ENCODE measurements around the gene MMP28. TPM values are rescaled to one million over a fixed set of nuclear protein-coding genes. Genes with fewer than 3 reads are reported as not detected.
"Not testable (repeated sequence)": the region's sequence is repeated elsewhere in the genome, so short reads cannot be mapped to it uniquely, and the experiment has no call there.

MMP28 gene
- total RNA-seq, 4 donors from 2014 or later, result 29.1 to 61.0 (median 35.2) TPM

DNA sequence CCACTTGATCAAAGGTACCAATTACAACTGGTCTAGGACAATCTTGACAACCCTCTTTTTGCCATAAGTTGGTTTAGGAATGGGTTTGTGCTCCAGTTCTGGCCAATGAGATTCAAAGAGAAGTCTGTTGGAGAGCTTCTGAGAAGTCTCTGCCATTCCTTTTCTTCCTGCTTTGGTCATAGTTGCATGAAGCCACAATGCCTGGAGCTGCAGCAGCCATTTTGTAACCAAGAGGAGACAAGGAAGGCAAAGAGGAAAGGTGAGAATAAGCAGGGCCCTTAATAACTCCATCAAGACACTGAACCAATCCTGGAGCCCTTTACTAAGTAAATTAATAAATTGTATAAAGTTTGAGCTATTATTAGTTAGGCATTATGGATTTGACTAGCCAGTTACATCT is 38.2 kb downstream of the MMP28 start:
- Histone ChIP-seq H3K27me3 (peaks cover 0 to 18% (median 0%) of the 10 kb centered on the region in 4 donors), H3K4me3 (no peak overlapping the region), H3K36me3 (no peaks in the 10 kb centered on the region), H3K4me1 (peaks cover 0 to 10% (median 8%) of the 10 kb centered on the region in 3 donors), H3K27ac (no peak overlapping the region), H3K9me3 (no peaks in the 10 kb centered on the region)
- no peak for DNase-seq
- TF ChIP-seq POLR2A (IDR thresholded peaks at IDR 0.05), result no peak
- TF ChIP-seq CTCF (IDR thresholded peaks at IDR 0.05), result no peak
- intact Hi-C loops (cut with DNase I), result no loop called here

DNA sequence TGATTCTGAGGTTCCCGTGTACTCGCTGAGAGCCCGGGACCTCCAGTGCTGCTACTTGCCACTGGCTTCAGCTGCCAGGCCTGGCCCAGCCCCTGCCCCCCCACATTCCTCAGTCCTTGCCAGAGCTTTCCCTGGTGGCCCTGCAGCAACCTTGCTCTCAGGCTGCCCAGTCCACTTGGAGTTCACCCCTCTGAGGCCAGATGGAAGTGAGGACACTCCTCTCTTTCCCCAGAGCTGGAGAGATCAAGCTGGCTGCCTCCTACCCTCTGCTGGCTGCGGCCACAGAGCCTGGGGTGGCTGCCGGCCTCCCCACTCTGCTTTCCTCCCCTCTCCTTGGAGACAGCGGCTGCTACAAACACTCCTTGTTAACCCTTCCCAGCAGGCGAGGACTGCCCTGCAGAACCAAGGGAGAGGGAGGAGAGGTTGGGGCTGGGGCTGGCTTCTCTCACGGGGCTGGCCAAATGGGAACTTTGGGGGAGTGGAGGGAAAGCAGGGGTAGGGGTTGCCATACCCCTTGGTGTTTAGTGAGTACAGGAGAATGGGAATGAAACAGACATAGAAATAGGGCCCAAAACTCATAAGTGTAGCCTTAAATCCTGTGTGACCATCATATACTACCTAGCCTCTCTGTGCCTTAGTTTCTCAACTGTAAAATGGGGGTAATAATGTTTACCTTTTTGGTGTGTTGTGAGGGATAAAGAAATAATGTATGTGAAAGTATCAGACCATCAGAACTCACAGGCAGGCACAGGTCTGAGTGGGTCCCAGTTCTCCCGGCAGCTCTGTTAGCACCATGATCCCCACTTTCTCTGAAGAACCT is 42.3 kb downstream of the MMP28 start, which contains the start of gene GAS2L2:
Gene GAS2L2 (minus strand): TSS at position 295 of the 820 bp plus-strand sequence. CDS start 389 bp downstream, outside the sequence.
- TF ChIP-seq CTCF (IDR thresholded peaks at IDR 0.05) (no peak), POLR2A (IDR thresholded peaks at IDR 0.05) (no peak)
- no peak within 1 kb of the TSS for H3K27ac ChIP-seq
- peaks cover 8 to 39% (median 12%) of the 10 kb centered on the region in 3 donors for H3K4me1 ChIP-seq
- H3K4me3 ChIP-seq, result no peak within 1 kb of the TSS
- H3K27me3 ChIP-seq, result peaks cover 0 to 58% (median 2%) of the 10 kb centered on the region in 4 donors
- no peaks in the 10 kb centered on the region for H3K36me3 ChIP-seq
- 41 to 57% methylated on average over 4 to 5 of the region's 9 CpGs for WGBS, 2 donors
- DNase-seq, result no peak
- no peaks in the 10 kb centered on the region for H3K9me3 ChIP-seq
- intact Hi-C loops (cut with DNase I), result no loop called here

GRCh38 chr17:35752471-35752870 is 43.0 kb downstream of the MMP28 start:
- peaks cover 13 to 46% (median 16%) of the 10 kb centered on the region in 3 donors for H3K4me1 ChIP-seq
- no peak overlapping the region for H3K4me3 ChIP-seq
- H3K27ac ChIP-seq, result no peak overlapping the region
- no peak for TF ChIP-seq POLR2A (IDR thresholded peaks at IDR 0.05)
- TF ChIP-seq CTCF (IDR thresholded peaks at IDR 0.05), result no peak
- WGBS, 2 donors, result 24 to 69% methylated on average over 3 of the region's 16 CpGs
- intact Hi-C loops (cut with DNase I), result no loop called here
- H3K9me3 ChIP-seq, result no peaks in the 10 kb centered on the region
- H3K27me3 ChIP-seq, result peaks cover 0 to 65% (median 2%) of the 10 kb centered on the region in 4 donors
- DNase-seq, result no peak
- H3K36me3 ChIP-seq, result no peaks in the 10 kb centered on the region

- 74 to 87% methylated on average over 3 to 4 of the region's 4 CpGs for WGBS, 2 donors
- H3K36me3 ChIP-seq; H3K4me3 ChIP-seq; intact Hi-C loops (cut with DNase I); H3K27ac ChIP-seq; DNase-seq; H3K9me3 ChIP-seq: not testable (repeated sequence)
- peaks cover 17 to 50% (median 19%) of the 10 kb centered on the region in 3 donors for H3K4me1 ChIP-seq
- peaks cover 0 to 74% (median 2%) of the 10 kb centered on the region in 4 donors for H3K27me3 ChIP-seq
These were observed 43.9 kb downstream of the MMP28 start for GRCh38 chr17:35751541-35751940.

DNA sequence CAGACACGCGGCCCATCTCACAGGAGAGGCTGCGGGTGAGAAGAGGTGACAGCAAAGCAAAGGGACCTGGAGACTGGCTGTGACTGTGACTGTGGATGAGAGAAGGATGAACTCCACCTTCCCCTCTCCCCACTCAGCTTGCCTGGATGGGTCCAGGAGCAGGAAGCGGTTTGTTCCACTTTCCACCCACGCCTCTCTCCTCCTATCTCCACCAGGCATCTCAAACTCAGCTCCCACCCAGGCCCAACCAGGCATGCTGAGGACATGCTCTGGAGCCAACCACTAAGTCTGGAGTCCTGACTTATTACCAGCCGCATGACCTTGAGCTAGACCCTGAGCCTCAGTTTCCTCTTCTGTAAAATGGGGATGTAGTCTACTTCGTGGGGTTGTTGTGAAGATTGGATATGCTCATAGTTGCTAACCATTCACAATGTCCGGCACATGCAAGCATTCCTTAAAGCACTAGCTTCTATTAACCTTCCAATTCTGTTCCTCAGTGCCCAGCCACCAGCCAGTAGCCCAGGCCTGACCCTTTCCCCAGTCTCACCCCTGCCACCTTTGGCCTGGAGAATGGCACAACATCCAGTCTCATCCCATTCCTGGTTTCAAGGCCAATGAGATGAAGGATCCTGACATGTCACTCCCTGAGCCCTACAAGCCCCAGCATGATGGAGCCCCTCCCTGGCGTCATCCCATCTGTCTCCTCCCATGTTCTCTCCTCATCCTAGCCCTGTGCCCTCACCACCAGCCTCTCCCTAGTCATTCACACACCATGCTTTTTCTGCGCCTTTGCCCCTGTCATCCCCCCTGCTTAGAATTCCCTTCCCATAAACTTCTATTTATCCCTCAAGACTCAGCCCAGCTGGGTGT is 44.7 kb downstream of the MMP28 start:
- peaks cover 0 to 82% (median 2%) of the 10 kb centered on the region in 4 donors for H3K27me3 ChIP-seq
- DNase-seq, result no peak
- TF ChIP-seq POLR2A (IDR thresholded peaks at IDR 0.05) (no peak), CTCF (IDR thresholded peaks at IDR 0.05) (no peak)
- H3K4me3 ChIP-seq, result no peak overlapping the region
- no peaks in the 10 kb centered on the region for H3K9me3 ChIP-seq
- peaks cover 17 to 50% (median 19%) of the 10 kb centered on the region in 3 donors for H3K4me1 ChIP-seq
- H3K27ac ChIP-seq, result no peak overlapping the region
- intact Hi-C loops (cut with DNase I), result no loop called here
- 75 to 85% methylated on average over 10 of the region's 10 CpGs for WGBS, 2 donors
- H3K36me3 ChIP-seq, result no peaks in the 10 kb centered on the region
